Endothelial cell of umbilical vein (primary cell): ENCODE data around the gene SLC17A9. TPM values are rescaled to one million over a fixed set of nuclear protein-coding genes. Genes with fewer than 3 reads are reported as not detected.

Experiments
- BruUV-seq: library from RNA; stranded (reverse); fragments of 400-500 nt; replicated peaks from 2 replicates; lab custom pipeline; 2021; lab: Mats Ljungman, UMichigan
- CTCF ChIA-PET: fragments of 300-600, 350-600 bp; sonication (Branson Sonifier 250); formaldehyde crosslinking; loops from one replicate; lab custom pipeline; 2021; ENCODE audit warnings: antibody characterized with exemption, inconsistent platforms; lab: Charles Lee
- POLR2A ChIA-PET: fragments of 300-600, 350-600 bp; sonication (Branson Sonifier 250); formaldehyde crosslinking; loops from one replicate; lab custom pipeline; 2021; ENCODE audit warnings: antibody characterized with exemption, inconsistent platforms; lab: Charles Lee
- DNase-seq: peaks from one replicate; pipeline ENCODE4 v3.0.0-alpha.2; 2011; ENCODE audit warnings: low read depth, low spot score
- FAIRE-seq: peaks from 2 replicates; lab custom pipeline; 2011; peaks lifted over from hg19 to GRCh38; lab: Jason Lieb, UNC
- H2AFZ ChIP-seq: 2 replicates; pipeline ENCODE4 v1.6.0; 2012; ENCODE audit warnings: low read depth, low read length, control low read depth, inconsistent platforms
- H3K27ac ChIP-seq: 2 replicates; pipeline ENCODE4 v1.5.1; 2011; ENCODE audit warnings: low read depth, mild to moderate bottlenecking, control low read depth, low read length, moderate library complexity; ENCODE audit not compliant: insufficient read depth
- H3K27me3 ChIP-seq, 2 experiments: 2 replicates each; pipeline versions ENCODE4 v1.6.0 to v1.6.1; 2011; ENCODE audit warnings: low read length in 2 of 2, mixed read lengths in 1 of 2; ENCODE audit not compliant: control insufficient read depth in 2 of 2, insufficient read depth in 2 of 2
- H3K36me3 ChIP-seq, 2 experiments: 2 replicates in 1 of 2; 3 replicates in 1 of 2; pipeline ENCODE4 v1.5.1; 2011; ENCODE audit warnings: low read length in 2 of 2, mild to moderate bottlenecking in 1 of 2, moderate library complexity in 1 of 2; ENCODE audit not compliant: control insufficient read depth in 2 of 2, insufficient read depth in 2 of 2; ENCODE audit errors: extremely low read depth in 1 of 2
- H3K4me1 ChIP-seq: 3 replicates; pipeline ENCODE4 v1.5.1; 2011; ENCODE audit warnings: mild to moderate bottlenecking, low read length; ENCODE audit not compliant: control insufficient read depth, insufficient read depth; ENCODE audit errors: extremely low read depth
- H3K4me2 ChIP-seq: 2 replicates; pipeline ENCODE4 v1.6.1; 2011; ENCODE audit warnings: low read length, control low read depth, mixed read lengths; ENCODE audit not compliant: insufficient read depth
- H3K4me3 ChIP-seq, 3 experiments: fragments of 200-600 bp in 1 of 3; sonication (generic), shearing (Covaris generic) in 1 of 3; replicated peaks in 1 of 3; 2 replicates each; pipeline ENCODE4 v1.5.1; 2011 to 2016; ENCODE audit warnings: control low read depth in 3 of 3, low read length in 3 of 3, mild to moderate bottlenecking in 2 of 3, inconsistent platforms in 1 of 3, low read depth in 1 of 3, moderate library complexity in 1 of 3; ENCODE audit not compliant: insufficient read depth in 1 of 3
- H3K79me2 ChIP-seq: 2 replicates; pipeline ENCODE4 v1.6.0; 2012; ENCODE audit warnings: low read length, inconsistent platforms; ENCODE audit not compliant: control insufficient read depth, insufficient read depth
- H3K9ac ChIP-seq: replicated peaks from 2 replicates; pipeline ENCODE3; 2011; ENCODE audit warnings: low read length, control low read depth; ENCODE audit not compliant: insufficient read depth; ENCODE audit errors: extremely low read depth
- H3K9me1 ChIP-seq: replicated peaks from 3 replicates; pipeline ENCODE4 v1.6.0; 2011; ENCODE audit warnings: mild to moderate bottlenecking, low read length; ENCODE audit not compliant: control insufficient read depth, insufficient read depth; ENCODE audit errors: extremely low read depth
- H3K9me3 ChIP-seq: replicated peaks from 2 replicates; pipeline ENCODE4 v1.5.1; 2012; ENCODE audit warnings: low read length, inconsistent platforms; ENCODE audit not compliant: control insufficient read depth, insufficient read depth
- H4K20me1 ChIP-seq: replicated peaks from 2 replicates; pipeline ENCODE3; 2011; ENCODE audit warnings: mild to moderate bottlenecking, low read length; ENCODE audit not compliant: control insufficient read depth, insufficient read depth; ENCODE audit errors: extremely low read depth
- CTCF ChIP-seq, 2 donors: IDR thresholded peaks; 1 replicate in 1 of 2; 2 replicates in 1 of 2; pipeline ENCODE4 v1.5.1; 2011; ENCODE audit warnings: low read length in 2 of 2, mild to moderate bottlenecking in 2 of 2, moderate library complexity in 2 of 2, control low read depth in 1 of 2, inconsistent platforms in 1 of 2, low read depth in 1 of 2; ENCODE audit not compliant: insufficient read depth in 1 of 2; ENCODE audit errors: extremely low read depth in 1 of 2
- EZH2 ChIP-seq: IDR thresholded peaks from 2 replicates; pipeline ENCODE4 v1.6.1; 2012; ENCODE audit warnings: borderline replicate concordance, low read depth, mild to moderate bottlenecking, moderate library complexity, low read length, inconsistent platforms; ENCODE audit not compliant: severe bottlenecking
- FOS ChIP-seq: IDR thresholded peaks from 2 replicates; pipeline ENCODE4 v1.6.1; 2011; ENCODE audit warnings: mild to moderate bottlenecking, low read length, moderate library complexity, borderline replicate concordance; ENCODE audit not compliant: insufficient read depth
- GATA2 ChIP-seq: IDR thresholded peaks from 2 replicates; pipeline ENCODE4 v1.7.0; 2011; ENCODE audit warnings: low read depth, mild to moderate bottlenecking, moderate library complexity, mixed read lengths, low read length; ENCODE audit not compliant: insufficient read length, insufficient read depth
- JUN ChIP-seq: IDR thresholded peaks from 2 replicates; pipeline ENCODE4 v1.6.1; 2011; ENCODE audit warnings: borderline replicate concordance, low read depth; ENCODE audit not compliant: insufficient read length, insufficient read depth
- MAX ChIP-seq: IDR thresholded peaks from 2 replicates; pipeline ENCODE4 v1.6.1; 2011; ENCODE audit not compliant: insufficient read depth, insufficient read length
- MYC ChIP-seq: IDR thresholded peaks from one replicate; pipeline ENCODE4 v1.6.1; 2011; ENCODE audit warnings: mild to moderate bottlenecking, low read depth, low read length
- POLR2A ChIP-seq: IDR thresholded peaks from 2 replicates; pipeline ENCODE4 v1.6.1; 2012; ENCODE audit warnings: low read depth, mild to moderate bottlenecking, control low read depth, low read length
- POLR2AphosphoS5 ChIP-seq: IDR thresholded peaks from 2 replicates; pipeline ENCODE4 v1.6.1; 2012; ENCODE audit warnings: low read depth, mild to moderate bottlenecking, control low read depth, low read length, moderate library complexity; ENCODE audit not compliant: insufficient read depth
- dilution Hi-C: fragments of 300-500 bp; cut with MboI; formaldehyde crosslinking; loops from one replicate; pipeline ENCODE4 v1.15.0; 2019; ENCODE audit warnings: low sequenced_read_pairs; ENCODE audit not compliant: extremely low pct_ligation_motif_present
- intact Hi-C: fragments of 100-400 bp; cut with micrococcal nuclease; formaldehyde crosslinking; loops from one replicate; pipeline ENCODE4 v1.10.0; 2022
- polyA plus RNA-seq, 4 experiments: library from polyadenylated mRNA; depleted of rRNA in 3 of 4; stranded (reverse) in 3 of 4; unstranded in 1 of 4; fragments of >200 nt; gene quantifications; 2 replicates each; pipeline versions ENCODE4 v1.2.1 to v1.2.3, GENCODE V29; 2011 to 2012; ENCODE audit warnings: missing spikeins in 1 of 4
- total RNA-seq: library from RNA; stranded (reverse); gene quantifications from 2 replicates; pipeline ENCODE4 v1.2.3, GENCODE V29; 2021

SLC17A9 gene
- total and polyA plus RNA-seq, 2 donors (not counting 3 experiments of a cell fraction or from before 2014, with no cell fraction given) = 38.2 to 44.5 TPM

- dilution Hi-C loops (no loop called here), intact Hi-C loops (no loop called here)
- Histone ChIP-seq H3K79me2 (peaks cover 34% of the 10 kb centered on the region), H3K4me1 (no peaks in the 10 kb centered on the region), H3K27me3 (no peaks in the 10 kb centered on the region), H3K9me3 (no peaks in the 10 kb centered on the region), H3K9ac (no peak overlapping the region), H3K9me1 (no peaks in the 10 kb centered on the region), H3K4me3 (no peak overlapping the region), H3K4me2 (no peak overlapping the region), H3K36me3 (peaks cover 46 to 55% of the 10 kb centered on the region in 2 experiments), H2AFZ (no peak overlapping the region), H3K27ac (no peak overlapping the region), H4K20me1 (no peaks in the 10 kb centered on the region)
- BruUV-seq = no TSS peak
- CTCF ChIA-PET = interaction anchor here (1.7 kb wide), 1 partner anchor 11 kb away, joined by 3 read pairs; no protein-coding TSS in a partner anchor
- DNase-seq (no peak), FAIRE-seq (no peak)
- TF ChIP-seq MAX (no peak), MYC (no peak), JUN (no peak), FOS (no peak), CTCF (IDR thresholded peaks at IDR 0.05; ENCODE audit: extremely low read depth in 1 of 2, insufficient read depth in 1 of 2, low read depth in 1 of 2, low read length in 2 of 2) (no peak), POLR2AphosphoS5 (no peak), POLR2A (no peak), EZH2 (no peak), GATA2 (no peak)
- POLR2A ChIA-PET = no interaction called here
Measured at GRCh38 chr20:62905536-62906117, 46.9 kb upstream of the SLC17A9 start.
